ENCODE measurements around the gene ARHGAP25. TPM values are rescaled to one million over a fixed set of nuclear protein-coding genes. Genes with fewer than 3 reads are reported as not detected.

Gene ARHGAP25
- total and polyA plus RNA-seq, 2 of the 4 experiments (the other 2 are of a cell fraction): 0.29 to 0.36 TPM

DNA sequence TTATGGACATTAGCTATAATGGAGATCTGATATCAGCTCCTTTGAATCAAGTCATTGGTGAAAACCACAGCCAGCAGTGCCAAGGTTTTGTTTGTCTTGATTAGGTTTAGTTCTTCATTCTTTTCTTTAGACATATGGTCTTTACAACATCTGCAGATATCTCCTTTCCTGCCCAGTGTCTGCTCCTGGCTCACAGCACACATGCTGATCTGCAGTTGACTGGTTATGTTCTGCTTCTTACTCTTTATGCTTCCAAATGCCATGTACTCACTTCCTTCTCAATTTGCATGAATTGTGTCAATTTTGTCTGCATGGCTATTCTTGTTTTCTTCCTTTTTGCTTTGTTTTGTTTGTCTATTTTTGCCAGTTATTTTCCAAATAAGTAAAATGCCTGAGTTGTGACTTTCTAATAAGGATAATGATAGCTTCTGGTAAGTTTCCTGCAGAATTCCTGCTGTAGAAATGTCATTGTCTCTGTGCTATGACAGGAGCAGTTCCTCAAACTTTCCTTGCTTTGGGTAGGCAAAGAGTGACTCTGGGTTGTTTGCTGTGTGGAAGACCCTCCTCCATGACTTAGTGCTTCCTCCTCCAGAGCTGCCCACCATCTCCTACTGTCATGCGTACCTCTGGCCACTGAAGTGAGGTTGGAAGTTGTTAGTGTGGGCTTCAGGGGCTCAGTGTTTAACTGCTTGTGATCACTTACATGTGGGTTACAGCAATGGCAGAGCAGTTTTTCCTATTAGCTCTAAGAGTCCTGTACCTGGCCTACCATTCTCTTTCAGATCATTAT is 8.2 kb downstream of the ARHGAP25 start:
- no TSS peak for BruUV-seq (replicated peaks)
- H3K14ac ChIP-seq (replicated peaks; ENCODE audit: low read depth, low read length): 0 out of 2 replicates have a peak overlapping the region, but pooled peaks have one; percentile 5
- no peak overlapping the region for H3K56ac ChIP-seq (ENCODE audit: extremely low read depth, insufficient read depth, low read length)
- no peak overlapping the region for H3K27ac ChIP-seq (ENCODE audit: insufficient read depth, low read length)
- DNase-seq: no peak
- H4K91ac ChIP-seq (ENCODE audit: insufficient read depth, low read depth, low read length): no peak overlapping the region; the same call in 1 of the 2 replicates
- H3K23ac ChIP-seq (ENCODE audit: low read depth, low read length): no peak overlapping the region
- H3K27me3 ChIP-seq (ENCODE audit: control insufficient read depth, insufficient read depth, low read length): no peaks in the 10 kb centered on the region
- peaks cover 9% of the 10 kb centered on the region for H3K4me1 ChIP-seq (ENCODE audit: control insufficient read depth, insufficient read depth, low read length)
- no peaks in the 10 kb centered on the region for H3K79me1 ChIP-seq (ENCODE audit: low read depth in 1 of 2, low read length in 2 of 2)
- H3K36me3 ChIP-seq (ENCODE audit: control insufficient read depth, insufficient read depth, low read length): no peaks in the 10 kb centered on the region
- H4K20me1 ChIP-seq (ENCODE audit: insufficient read depth, low read length): no peaks in the 10 kb centered on the region
- no peak overlapping the region for H3K4me2 ChIP-seq (ENCODE audit: low read depth, low read length)
- H3K9me3 ChIP-seq (ENCODE audit: control insufficient read depth, insufficient read depth, low read length): no peaks in the 10 kb centered on the region
- H2BK15ac ChIP-seq (ENCODE audit: low read depth, low read length): peak overlapping the region; percentile 34; the same call in 1 of the 3 replicates
- no peak overlapping the region for H3K4ac ChIP-seq (ENCODE audit: low read depth, low read length)
- H4K5ac ChIP-seq (ENCODE audit: low read depth, low read length): no peak overlapping the region
- peak overlapping the region; percentile 49; the same call in 1 of the 2 replicates for H2BK120ac ChIP-seq (ENCODE audit: low read depth, low read length)
- dilution Hi-C loops (cut with HindIII; ENCODE audit: low sequenced_read_pairs, unreplicated experiment): no loop called here
- no peak overlapping the region; the same call in 1 of the 2 replicates for H2BK20ac ChIP-seq (ENCODE audit: low read depth, low read length)
- H2BK5ac ChIP-seq (ENCODE audit: low read depth, low read length, poor library complexity, severe bottlenecking): no peak overlapping the region
- CTCF ChIA-PET: interaction anchor here (1.1 to 2.9 kb wide), 4 partner anchors 8 to 280 kb away, joined by 3 to 12 read pairs (median 4); no protein-coding TSS in a partner anchor
- POLR2A ChIA-PET (ENCODE audit: unreplicated experiment): no interaction called here
- 0 out of 2 replicates have a peak, but pooled peaks have one; percentile 24 for ATAC-seq (ENCODE audit: low read depth)
- H3K4me3 ChIP-seq (ENCODE audit: insufficient read depth, low read depth, low read length): no peak overlapping the region
- no peak overlapping the region for H4K8ac ChIP-seq (ENCODE audit: low read depth in 2 of 2, low read length in 2 of 2)
- H3K9me1 ChIP-seq (ENCODE audit: insufficient read depth, low read length): peaks cover 5% of the 10 kb centered on the region; the same call in 1 of the 2 replicates
- no peak overlapping the region for H3K9ac ChIP-seq (ENCODE audit: low read depth, low read length)
- no peak overlapping the region for H2AK9ac ChIP-seq (replicated peaks; ENCODE audit: low read depth, low read length, poor library complexity)
- H2AFZ ChIP-seq (replicated peaks; ENCODE audit: low read length, poor library complexity): no peak overlapping the region
- intact Hi-C loops (cut with micrococcal nuclease): no loop called here
- H3K18ac ChIP-seq (ENCODE audit: low read depth, low read length): no peak overlapping the region
- H2AK5ac ChIP-seq (ENCODE audit: low read depth, low read length): 0 out of 2 replicates have a peak overlapping the region, but pooled peaks have one; percentile 13
- no CpG with 5 or more reads among the region's 1 CpG for WGBS, 2 experiments (ENCODE audit: extremely low coverage in 2 of 2, insufficient read length in 1 of 2)
- in situ Hi-C loops (cut with MboI; ENCODE audit: low sequenced_read_pairs): no loop called here
- TF ChIP-seq CEBPB (IDR thresholded peaks at IDR 0.05; ENCODE audit: low read depth, low read length) (no peak), FOS (IDR thresholded peaks at IDR 0.05; ENCODE audit: low read depth, low read length) (no peak), POLR2A (IDR thresholded peaks at IDR 0.05; ENCODE audit: low read depth, low read length) (no peak), BHLHE40 (IDR thresholded peaks at IDR 0.05; ENCODE audit: low read depth, low read length) (no peak), ELK1 (IDR thresholded peaks at IDR 0.05; ENCODE audit: borderline replicate concordance, low read depth, low read length) (no peak), NFE2L2 (IDR thresholded peaks at IDR 0.05; ENCODE audit: low read depth, low read length) (no peak)
- TF ChIP-seq, protein P1, sequence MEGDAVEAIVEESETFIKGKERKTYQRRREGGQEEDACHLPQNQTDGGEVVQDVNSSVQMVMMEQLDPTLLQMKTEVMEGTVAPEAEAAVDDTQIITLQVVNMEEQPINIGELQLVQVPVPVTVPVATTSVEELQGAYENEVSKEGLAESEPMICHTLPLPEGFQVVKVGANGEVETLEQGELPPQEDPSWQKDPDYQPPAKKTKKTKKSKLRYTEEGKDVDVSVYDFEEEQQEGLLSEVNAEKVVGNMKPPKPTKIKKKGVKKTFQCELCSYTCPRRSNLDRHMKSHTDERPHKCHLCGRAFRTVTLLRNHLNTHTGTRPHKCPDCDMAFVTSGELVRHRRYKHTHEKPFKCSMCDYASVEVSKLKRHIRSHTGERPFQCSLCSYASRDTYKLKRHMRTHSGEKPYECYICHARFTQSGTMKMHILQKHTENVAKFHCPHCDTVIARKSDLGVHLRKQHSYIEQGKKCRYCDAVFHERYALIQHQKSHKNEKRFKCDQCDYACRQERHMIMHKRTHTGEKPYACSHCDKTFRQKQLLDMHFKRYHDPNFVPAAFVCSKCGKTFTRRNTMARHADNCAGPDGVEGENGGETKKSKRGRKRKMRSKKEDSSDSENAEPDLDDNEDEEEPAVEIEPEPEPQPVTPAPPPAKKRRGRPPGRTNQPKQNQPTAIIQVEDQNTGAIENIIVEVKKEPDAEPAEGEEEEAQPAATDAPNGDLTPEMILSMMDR (conservative IDR thresholded peaks at IDR 0.05; ENCODE audit: low read depth, low read length): no peak
